Measurements from ENCODE around the gene A4GNT.
"Not testable (repeated sequence)": the region's sequence is repeated elsewhere in the genome, so short reads cannot be mapped to it uniquely, and the experiment has no call there.

Gene A4GNT

DNA sequence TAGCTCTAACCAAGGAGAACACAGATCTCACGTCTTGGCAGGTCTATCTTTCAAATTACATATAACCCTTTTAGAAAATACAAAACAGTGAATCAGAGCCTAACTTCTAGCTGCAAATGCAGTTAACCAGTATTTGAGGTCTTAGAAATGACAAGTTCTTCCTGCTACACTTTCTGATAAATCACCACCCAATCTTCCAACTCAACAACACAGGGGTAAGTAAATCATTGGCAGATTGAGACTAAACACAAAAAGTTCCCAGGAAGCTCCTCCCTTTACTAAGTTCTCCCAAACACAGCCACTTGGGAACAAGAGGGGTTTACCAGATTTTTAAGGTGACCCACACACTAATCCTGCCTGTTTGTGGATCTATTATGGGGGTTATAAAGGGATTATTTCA is at the start of gene A4GNT:
Gene A4GNT (minus strand): TSS at position 152 of the 400 bp plus-strand sequence. CDS start 1,134 bp downstream, outside the sequence.
- DNase-seq: no peak

DNA sequence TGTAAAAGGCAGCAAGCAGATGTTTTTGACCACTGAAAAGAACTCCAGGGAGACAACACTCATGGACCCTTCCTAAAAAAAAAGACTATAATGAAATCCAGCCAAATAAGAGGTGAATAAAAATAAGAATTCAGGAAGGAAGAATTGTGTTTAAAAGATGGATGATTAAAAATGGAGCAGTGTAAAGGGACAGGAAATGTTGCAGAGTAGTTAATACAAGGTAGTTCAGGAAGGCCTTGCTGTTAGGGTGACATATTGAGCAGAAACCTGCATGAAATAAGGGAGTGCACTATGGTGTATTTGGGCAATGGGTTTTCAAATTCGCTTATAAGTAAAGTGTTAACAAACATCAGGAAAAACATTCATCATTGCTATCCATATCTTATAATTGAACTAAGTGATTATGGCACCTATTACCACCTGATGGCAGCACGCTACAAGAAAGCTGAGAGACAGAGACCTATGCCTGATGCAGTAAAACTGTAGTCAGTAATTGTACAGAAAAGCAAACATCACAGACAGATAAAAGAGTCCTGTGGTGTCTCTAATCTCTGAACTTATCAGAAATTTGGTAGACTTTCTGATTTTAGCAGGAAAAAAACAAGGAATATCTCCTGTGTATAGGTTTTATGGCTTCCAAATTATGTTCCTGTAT is 48.3 kb upstream of the A4GNT start:
- DNase-seq: no peak

DNA sequence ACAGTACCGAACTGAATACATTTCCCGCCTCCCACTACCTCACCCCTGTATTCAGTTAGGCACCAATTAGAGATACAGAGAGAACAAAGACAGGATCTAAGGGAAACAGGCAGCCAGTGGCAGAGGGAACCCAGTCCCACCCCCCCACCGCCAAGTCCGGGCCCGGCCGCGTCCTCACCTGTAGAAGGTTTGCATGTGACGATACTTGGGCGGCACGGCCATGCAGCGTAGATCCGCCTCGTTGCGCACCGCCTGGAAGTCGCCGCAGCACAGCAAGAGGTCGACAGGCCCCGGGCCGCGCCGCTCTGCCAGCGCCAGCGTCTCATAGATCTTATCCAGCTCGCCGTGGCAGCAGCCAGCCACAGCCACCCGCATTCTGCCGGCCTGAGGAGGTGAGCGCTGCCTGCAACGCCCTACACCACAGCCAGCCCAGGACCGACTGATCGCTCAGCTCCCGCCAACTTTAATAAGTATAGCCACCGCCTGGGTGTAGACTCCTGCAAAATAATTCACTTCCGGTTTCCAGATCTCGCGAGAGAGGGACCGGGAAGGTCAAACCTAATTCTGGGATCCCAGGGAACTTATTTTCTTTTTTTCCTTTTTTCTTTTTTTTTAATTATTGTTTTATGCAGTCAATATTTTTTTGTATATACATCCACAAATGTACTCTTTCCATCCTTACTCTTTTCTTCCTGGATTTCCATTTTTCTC is 42.4 kb upstream of the A4GNT start, which contains the start of gene DBR1:
Gene DBR1 (minus strand): TSS at position 501 of the 711 bp plus-strand sequence. CDS start 126 bp downstream, at position 375.
- peak; percentile 89 for DNase-seq

DNA sequence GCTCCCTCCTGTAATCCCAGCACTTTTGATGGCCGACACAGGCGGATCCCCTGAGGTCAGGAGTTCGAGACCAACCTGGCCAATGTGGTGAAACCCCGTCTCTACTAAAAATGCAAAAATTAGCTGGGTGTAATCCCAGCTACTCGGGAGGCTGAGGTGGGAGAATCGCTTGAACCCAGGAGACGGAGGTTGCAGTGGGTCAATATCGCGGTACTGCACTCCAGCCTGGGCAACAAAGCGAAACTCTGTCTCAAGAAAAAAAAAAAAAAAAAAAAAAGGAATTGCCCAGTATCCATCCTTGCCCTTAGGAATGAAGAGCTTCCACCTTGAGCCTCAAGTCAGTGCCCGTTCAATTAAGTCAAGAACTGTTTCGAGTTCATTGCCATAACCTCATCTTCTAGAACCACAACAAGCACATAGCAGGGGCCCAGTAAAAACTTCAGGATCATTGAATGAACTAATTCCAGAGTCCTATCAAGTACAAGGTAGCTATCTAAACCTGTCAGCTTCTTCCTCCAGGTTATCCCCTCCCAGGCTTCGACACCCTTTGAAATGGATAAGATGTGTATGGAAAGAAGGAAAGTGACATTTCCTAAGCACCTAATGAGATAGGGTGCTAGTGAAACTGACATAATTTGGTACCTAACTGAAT is 41.7 kb upstream of the A4GNT start:
- DNase-seq: no peak

DNA sequence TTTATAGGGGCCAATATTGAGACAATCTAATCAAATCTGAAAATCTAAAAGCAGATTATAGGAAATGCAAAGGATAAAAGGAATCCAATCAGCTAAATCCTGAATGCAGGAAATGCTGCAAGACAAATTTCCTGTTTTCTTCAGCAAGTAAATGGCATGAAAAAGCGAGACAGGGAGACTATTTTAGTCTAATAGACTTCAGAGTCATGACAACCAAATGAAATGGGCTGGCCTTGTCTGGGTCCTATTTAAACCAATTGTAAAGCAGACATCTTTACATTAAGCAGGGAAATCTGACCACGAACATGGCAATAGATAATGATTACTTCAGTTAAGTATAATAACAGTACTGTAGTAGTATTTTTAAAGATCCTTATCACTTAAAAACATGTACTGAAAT is 40.4 kb upstream of the A4GNT start:
- DNase-seq: no peak

DNA sequence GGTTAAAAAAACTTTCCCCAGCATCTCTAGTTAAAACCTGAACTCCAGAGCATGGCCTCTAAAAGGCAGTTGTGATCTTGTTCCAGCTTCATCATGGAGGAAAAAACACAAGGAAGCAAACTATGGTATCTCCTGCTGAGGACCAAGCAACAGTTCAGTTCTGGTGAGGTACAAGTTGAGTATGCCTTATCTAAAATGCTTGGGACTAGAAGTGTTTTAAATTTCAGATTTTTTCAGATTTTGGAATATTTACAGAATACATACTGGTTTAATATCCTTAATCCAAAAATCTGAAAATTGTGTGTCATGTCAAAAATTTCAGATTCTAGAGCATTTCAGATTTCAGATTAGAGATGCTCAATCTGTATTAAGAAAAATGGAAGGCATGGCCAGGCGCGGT is 32.9 kb upstream of the A4GNT start:
- DNase-seq: no peak

DNA sequence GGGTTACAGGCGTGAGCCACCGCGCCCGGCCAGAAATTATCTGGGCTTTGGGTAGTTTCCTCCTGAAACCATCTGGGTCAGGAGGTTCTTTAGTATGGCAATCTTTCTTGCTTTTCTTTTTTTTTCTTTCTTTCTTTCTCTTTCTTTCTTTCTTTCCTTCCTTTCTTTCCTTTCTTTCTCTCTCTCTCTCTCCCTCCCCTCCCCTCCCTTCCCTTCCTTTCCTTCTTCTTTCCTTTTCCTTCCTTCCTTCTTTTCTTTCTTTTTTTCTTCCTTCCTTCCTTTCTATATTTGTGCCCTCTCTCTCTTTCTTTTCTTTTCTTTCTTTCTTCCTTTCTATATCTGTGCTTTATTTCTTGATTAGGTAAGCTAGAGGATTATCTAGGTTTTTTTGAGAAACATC is 25.6 kb upstream of the A4GNT start:
- DNase-seq: no peak

DNA sequence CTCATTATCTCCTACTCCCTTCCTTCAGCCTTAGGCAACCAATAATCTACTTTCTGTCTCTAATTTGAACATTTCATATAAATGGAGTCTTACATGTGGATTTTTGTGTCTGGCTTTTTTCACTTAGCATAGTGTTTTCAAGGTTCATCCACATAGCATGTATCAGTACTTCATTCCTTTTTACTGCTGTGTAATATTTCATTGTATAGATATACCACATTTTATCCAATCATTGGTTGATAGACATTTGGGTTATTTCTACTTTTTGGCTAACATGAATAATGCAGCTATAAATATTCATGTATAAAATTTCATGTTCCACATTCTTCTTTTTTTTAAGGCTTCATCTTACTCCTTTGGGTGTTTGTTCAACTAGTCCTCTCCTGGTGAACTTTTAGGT is 22.3 kb upstream of the A4GNT start:
- DNase-seq: no peak

DNA sequence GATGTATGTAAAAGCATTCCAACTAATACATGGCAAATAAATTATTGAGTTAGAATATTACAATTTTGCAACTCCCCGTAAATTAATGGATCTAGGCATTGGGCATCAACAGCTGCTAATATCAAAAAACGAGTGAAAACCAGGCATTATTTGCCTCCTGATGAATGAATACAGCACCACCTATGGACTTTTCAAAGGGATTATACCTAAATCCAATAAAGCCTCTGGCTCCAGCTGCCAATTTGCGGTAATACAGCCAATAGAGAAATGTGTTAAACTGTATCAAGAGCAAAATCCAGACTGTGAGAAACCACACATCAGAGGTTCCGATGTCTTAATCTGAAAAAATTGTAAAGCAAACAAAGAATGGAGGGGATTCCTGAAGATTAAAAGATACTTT is 16.3 kb upstream of the A4GNT start:
- DNase-seq: no peak

DNA sequence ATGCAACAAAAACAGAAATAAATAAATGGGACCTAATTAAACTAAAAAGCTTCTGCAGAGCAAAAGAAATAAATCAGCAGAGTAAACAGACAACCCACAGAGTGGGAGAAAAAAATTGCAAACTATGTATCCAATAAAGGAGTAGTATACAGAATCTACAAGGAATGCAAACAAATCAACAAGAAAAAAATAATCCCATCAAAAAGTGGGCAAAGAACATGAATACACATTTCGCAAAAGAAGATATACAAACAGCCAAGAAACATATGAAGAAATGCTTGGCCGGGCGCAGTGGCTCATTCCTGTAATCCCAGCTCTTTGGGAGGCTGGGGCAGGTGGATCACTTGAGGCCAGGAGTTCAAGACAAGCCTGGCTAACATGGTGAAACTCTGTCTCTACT is 10.0 kb upstream of the A4GNT start:
- DNase-seq: not testable (repeated sequence)

DNA sequence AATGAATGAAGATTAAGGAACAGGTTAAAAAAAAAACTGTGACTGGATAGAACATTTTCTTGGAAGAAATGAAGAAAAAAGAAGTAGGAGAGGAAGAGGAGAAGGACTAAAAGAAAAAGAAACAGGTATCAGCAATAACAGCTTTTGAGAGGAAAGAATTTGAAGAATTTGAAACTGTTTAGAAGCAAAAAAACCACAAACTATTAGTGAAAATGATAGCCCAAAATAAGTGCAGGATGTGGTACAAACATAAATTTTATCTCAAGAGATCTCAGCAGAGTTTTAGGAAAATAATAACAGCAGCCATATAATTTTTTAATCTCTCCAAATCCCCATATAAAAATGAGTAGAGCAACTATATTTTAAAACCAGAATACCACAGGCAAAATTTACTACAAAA is 8.8 kb upstream of the A4GNT start:
- no peak for DNase-seq

DNA sequence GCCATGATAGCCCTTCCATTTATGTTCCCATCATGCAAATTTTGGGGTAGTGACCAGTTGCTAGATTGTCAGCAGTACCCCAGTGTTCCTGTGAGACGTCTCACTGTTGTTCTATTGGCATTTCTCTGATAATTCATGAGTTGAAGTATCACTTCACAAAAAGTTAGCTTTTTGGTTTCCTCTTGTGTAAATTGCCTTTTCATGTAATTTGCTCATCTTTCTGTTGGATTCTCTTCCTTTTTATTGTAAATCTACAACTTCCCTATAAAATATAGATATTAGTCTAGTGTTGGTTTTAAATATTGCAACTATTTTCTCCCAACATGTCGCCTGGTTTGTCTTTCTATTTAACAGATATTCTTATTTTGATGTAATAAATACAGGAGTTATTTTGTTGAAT is 7.5 kb upstream of the A4GNT start:
- DNase-seq: no peak

DNA sequence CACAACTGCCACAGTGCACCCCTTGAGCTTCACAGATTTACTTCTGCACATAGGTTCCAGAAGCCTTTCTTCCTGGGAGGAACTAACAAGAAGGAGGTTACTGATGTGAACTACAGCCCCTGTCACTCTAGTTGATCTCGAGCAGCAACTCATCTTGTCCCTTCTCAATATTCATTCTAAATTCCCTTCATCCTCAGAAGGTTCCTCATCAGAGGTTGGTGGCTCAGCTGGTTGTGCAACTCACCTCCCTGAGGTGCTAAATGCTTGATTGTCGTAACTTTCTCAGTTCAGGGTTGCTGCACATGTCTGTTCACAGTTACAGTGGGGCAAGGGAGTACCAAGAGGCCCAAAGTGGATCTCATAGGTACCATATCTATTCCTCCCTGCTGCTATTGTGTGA is 5.7 kb upstream of the A4GNT start:
- no peak for DNase-seq

DNA sequence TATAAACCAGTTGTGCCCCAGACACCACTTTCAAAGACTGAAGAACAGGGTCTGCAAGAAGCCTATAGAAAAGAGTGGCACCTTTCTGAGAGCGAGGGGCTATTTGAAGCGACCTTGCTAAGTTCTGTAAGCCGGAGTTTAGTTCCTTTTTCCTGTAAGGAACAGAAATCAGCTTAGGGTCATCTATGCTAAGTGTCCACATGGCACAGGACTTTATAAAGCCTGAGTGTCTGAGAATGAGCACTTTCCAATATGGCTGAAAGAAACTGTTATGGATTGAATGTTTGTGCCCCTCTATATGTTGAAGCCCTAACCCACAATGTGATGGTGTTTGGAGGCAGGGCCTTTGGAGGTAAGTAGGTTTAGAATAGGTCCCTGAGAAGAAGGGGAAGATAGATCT is 4.0 kb upstream of the A4GNT start:
- no peak for DNase-seq

DNA sequence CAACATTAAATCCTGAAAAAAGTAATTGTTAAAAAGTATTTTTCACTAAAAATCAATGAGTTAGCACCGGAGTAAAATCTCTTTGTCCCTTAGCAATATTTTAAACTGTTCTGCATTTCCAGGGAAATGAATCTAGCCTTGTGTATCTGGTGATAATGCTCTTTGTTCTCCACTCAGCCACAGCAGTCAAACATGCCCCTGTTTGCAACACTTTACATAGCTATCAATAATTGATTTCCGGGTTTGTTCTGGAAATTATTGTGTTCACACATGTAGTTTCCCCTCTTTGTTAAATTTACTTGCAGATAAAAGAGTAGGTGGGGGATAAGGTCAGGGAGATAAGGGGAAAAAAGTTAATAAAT is 3.6 kb upstream of the A4GNT start:
- DNase-seq: no peak

DNA sequence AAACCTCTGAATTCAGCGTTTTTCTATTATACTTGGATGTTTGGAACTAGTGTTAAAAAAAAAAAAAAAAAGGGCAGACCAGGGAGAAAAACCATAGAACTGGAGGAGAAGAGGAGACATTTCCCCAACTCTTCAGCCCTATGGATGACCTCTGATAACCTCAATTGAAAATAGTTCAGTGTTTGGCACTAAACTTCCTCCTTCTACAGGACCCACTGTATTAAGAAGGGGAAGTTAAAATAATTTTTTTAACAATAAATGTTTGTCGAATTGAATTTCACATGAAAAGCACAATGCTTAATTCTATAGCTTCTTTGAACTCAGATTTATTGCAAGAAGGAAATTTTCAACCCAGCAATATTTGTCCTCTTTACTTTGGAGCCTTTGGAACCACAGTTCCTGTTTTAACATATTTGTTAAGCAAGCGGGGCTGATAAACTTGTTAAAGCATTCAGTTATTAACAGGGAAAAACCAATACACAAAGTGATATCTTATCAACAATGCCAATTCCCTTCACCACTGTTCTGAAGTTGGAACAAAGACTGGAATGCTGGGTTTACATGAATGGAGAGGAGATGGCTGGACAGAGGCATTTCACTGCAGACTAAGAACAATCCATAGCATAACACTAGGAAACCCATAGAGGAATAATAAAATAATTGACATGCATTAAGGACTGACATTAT is 3.1 kb upstream of the A4GNT start:
- DNase-seq: no peak

DNA sequence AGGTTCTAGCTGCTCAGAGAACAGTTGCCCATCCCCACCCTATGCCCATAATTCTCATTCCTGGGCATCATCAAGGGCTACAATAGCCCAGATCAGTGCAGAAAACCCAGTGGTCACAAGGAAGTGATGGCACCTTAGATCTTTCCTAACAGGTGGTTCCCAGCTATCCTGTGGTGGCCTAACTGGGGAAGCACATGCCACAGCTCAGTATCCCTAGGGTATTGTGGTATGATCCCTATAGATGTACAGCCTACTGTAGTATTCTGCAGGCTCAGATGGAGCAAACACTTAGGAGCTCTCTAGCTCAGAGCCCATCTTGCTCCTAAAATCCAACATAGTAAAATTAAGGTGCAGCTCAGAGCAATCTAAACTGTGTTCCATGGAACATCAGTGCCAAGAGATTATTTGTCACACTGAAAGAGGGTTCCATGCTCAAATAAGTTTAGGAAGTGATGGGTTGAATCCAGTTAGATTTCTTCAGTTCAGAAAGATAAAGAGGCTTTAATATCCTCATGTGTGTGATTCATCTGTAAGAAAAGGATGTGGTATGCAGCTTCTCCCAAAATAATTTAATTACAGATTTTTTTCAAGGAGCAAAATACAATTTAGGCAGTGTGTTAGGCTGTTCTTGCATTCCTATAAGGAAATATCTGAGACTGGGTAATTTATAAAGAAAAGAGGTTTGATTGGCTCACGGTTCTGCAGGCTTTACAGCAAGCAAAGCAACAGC is 4.4 kb downstream of the A4GNT start:
- no peak for DNase-seq

DNA sequence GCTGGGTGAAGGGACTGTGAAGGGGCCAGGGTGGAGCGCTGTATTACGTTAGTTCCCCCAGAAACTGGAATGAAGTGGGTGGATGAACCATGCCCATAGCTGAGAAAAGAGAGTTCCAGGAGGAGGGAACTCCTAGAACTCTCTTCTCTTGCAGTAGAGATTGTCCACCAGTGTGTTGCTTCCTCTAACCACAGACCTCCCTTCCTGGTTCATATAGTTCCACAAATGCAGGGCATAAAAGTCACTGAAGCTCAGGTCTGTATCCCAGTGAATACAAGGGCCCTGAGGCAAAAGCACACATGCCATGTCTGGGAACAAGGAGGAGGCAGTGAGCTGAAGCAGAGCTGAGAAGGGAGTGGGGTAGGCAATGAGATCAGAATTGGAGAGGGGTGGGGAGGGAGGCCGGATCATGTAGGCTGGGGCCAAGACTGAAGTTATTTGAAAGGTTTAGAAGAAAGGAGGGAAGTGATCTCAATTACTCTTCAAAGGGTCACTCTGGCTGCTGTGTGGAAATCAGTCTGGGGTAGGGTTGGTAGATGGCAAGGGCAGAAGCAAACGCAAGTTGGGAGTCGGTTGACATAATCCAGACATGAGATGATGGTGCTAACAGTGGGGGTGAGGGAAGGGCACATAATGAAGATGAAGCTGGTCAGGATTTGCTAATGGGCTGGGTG is 6.5 kb downstream of the A4GNT start:
- DNase-seq: no peak

DNA sequence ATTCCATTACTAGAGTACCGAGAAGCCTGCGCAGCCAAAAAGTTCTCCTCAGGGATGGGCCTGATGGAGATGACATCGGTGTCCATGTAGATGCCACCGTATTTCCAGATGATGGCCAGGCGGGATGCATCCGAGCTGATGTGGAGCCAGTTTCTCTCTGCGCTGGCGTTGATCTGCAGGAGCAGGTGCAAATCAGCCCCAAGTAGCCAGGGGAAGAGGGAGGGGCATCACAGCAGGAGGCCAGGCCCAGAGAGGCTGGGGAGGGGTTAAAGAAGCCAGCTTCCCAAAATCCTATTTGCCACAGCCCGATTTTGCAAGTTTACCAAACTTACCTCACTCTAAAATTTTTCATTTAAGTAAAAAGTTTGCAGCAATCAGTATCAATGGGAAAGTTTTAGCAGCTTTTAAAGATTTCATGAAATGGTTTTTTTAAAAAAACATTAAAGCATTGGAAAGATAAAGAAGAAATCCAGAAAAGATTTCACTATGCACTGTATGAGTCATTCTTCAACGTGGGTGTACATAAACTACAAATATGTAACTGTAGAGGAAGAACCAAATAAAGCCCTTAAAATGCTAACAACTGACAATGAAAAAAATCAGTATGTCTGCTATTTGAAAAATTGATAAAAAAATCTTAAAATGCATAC is 7.4 kb downstream of the A4GNT start:
- no peak for DNase-seq

DNA sequence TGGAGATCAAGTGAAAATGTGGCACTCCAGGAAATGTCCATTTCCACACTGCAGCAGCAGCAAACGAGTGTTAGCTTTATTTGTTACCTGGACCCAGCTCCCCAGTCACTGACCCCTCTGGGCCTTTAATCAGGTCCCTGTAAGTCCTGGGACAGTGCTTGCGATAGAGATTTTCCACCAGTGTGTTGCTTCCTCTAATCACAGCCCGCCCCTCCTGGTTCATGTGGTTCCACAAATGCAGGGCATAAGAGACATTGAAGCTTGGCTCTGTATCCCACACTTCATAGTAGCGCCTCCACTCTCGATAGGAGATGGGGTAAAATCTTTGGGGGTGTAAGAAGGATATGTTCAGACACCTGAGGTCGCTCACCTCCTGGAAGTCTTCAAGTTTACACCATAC is 8.0 kb downstream of the A4GNT start:
- DNase-seq: no peak

DNA sequence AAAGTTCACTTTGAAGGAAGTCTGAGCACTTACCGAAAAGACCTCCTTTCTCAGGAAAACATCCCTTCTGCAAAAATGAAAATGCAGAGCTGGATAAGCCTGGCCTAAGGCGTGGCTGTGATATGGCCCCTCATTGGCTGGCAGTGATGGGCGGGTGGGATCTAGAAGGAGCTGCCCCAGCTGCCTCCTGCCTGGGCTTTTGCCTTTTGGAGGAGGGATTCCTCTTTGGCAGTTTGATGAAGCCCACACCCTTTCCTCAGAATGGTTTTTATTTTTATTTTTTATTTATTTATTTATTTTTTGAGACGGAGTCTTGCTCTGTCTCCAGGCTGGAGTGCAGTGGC is 12.8 kb downstream of the A4GNT start:
- no peak for DNase-seq
